HepG2 (cell line): ENCODE results near the gene OGG1. TPM values are rescaled to one million over a fixed set of nuclear protein-coding genes. Genes with fewer than 3 reads are reported as not detected.

Experiments used
- ATAC-seq: fragments of 200-7000 bp; cut with Tn5 transposase; 3 replicates; pipeline ENCODE4 v1.9.1; 2020; ENCODE audit warnings: mild to moderate bottlenecking, moderate library complexity
- BruUV-seq: library from RNA; stranded (reverse); fragments of 400-500 nt; replicated peaks from 2 replicates; lab custom pipeline; 2021; lab: Mats Ljungman, UMichigan
- CTCF ChIA-PET: fragments of 300-600 bp; formaldehyde crosslinking; extraction: SDS; loops from one replicate; lab custom pipeline; 2021; ENCODE audit warnings: low total read pairs, inconsistent platforms, low intra/inter-chr PET ratio; lab: Yijun Ruan, JAX
- POLR2A ChIA-PET: fragments of 350-600 bp; sonication (Branson Sonifier 250); formaldehyde crosslinking; loops from one replicate; lab custom pipeline; 2020; ENCODE audit warnings: antibody characterized with exemption, inconsistent platforms; lab: Yijun Ruan, JAX
- DNase-seq: peaks from one replicate; pipeline ENCODE4 v3.0.0-alpha.2; 2015; ENCODE audit warnings: low spot score
- FAIRE-seq: peaks from 3 replicates; lab custom pipeline; 2011; peaks lifted over from hg19 to GRCh38; lab: Jason Lieb, UNC
- H2AFZ ChIP-seq: one replicate; pipeline ENCODE4 v1.6.1; 2011; ENCODE audit warnings: low read length, inconsistent platforms
- H3K27ac ChIP-seq: fragments of 300-600 bp; 3 replicates; pipeline ENCODE4 v1.8.0; 2011; ENCODE audit warnings: mixed run types, mild to moderate bottlenecking, mixed read lengths, low read length, inconsistent platforms; ENCODE audit not compliant: insufficient read depth; ENCODE audit errors: extremely low read length
- H3K27me3 ChIP-seq, 2 experiments: fragments of 200-600 bp in 1 of 2; 2 replicates in 1 of 2; 3 replicates in 1 of 2; pipeline versions ENCODE4 v1.6.0 to v1.8.0; 2011; ENCODE audit warnings: low read length in 2 of 2, mild to moderate bottlenecking in 2 of 2, moderate library complexity in 2 of 2, inconsistent platforms in 1 of 2; ENCODE audit not compliant: insufficient read depth in 2 of 2, control insufficient read depth in 1 of 2
- H3K36me3 ChIP-seq, 2 experiments: fragments of 200-600 bp in 1 of 2; replicated peaks in 1 of 2; 2 replicates in 1 of 2; 3 replicates in 1 of 2; pipeline versions ENCODE4 v1.5.1 to v1.8.0; 2011; ENCODE audit warnings: low read length in 2 of 2, inconsistent platforms in 1 of 2; ENCODE audit not compliant: insufficient read depth in 2 of 2, control insufficient read depth in 1 of 2
- H3K4me1 ChIP-seq: 2 replicates; pipeline ENCODE4 v1.5.1; 2012; ENCODE audit warnings: low read length, inconsistent platforms; ENCODE audit not compliant: insufficient read depth
- H3K4me2 ChIP-seq: 2 replicates; pipeline ENCODE4 v1.6.0; 2011; ENCODE audit warnings: low read depth, low read length, inconsistent platforms
- H3K4me3 ChIP-seq, 3 experiments: fragments of 200-600 bp in 1 of 3; sonication (generic), shearing (Covaris generic) in 1 of 3; replicated peaks in 1 of 3; 2 replicates each; pipeline ENCODE4 v1.5.1; 2011 to 2016; ENCODE audit warnings: low read length in 3 of 3, inconsistent platforms in 2 of 3, low read depth in 2 of 3, mild to moderate bottlenecking in 2 of 3, control low read depth in 1 of 3, mixed read lengths in 1 of 3; ENCODE audit not compliant: insufficient read depth in 1 of 3
- H3K79me2 ChIP-seq: one replicate; pipeline ENCODE4 v1.6.1; 2011; ENCODE audit warnings: low read length, inconsistent platforms; ENCODE audit not compliant: insufficient read depth
- H3K9ac ChIP-seq: 2 replicates; pipeline ENCODE4 v1.6.0; 2011; ENCODE audit warnings: mild to moderate bottlenecking, low read depth, low read length, inconsistent platforms; ENCODE audit not compliant: insufficient read depth
- H3K9me3 ChIP-seq: 2 replicates; pipeline ENCODE4 v1.5.1; 2012; ENCODE audit warnings: mild to moderate bottlenecking, low read length
- H4K20me1 ChIP-seq: 2 replicates; pipeline ENCODE4 v1.6.0; 2011; ENCODE audit warnings: inconsistent platforms, mild to moderate bottlenecking, low read length, moderate library complexity; ENCODE audit not compliant: insufficient read depth
- GPBP1L1 ChIP-seq: sonication (generic); formaldehyde crosslinking; IDR thresholded peaks from 2 replicates; pipeline ENCODE4 v1.5.0; 2020; ENCODE audit warnings: mild to moderate bottlenecking, missing genetic modification reagents
- HDAC1 ChIP-seq: sonication (generic); formaldehyde crosslinking; IDR thresholded peaks from 2 replicates; pipeline ENCODE4 v1.5.1; 2020; ENCODE audit warnings: mild to moderate bottlenecking, missing genetic modification reagents
- MTA3 ChIP-seq: sonication (generic); formaldehyde crosslinking; IDR thresholded peaks from 2 replicates; pipeline ENCODE4 v1.4.0; 2020; ENCODE audit warnings: missing genetic modification reagents
- NFE2 ChIP-seq: sonication (generic); formaldehyde crosslinking; IDR thresholded peaks from 2 replicates; pipeline ENCODE4 v1.4.0; 2020; ENCODE audit warnings: missing genetic modification reagents
- RBAK ChIP-seq: sonication (generic); formaldehyde crosslinking; IDR thresholded peaks from 2 replicates; pipeline ENCODE4 v1.5.1; 2020; ENCODE audit warnings: mild to moderate bottlenecking, missing genetic modification reagents
- ZNF432 ChIP-seq: sonication (generic); formaldehyde crosslinking; IDR thresholded peaks from 2 replicates; pipeline ENCODE4 v1.5.0; 2020; ENCODE audit warnings: missing genetic modification reagents, mild to moderate bottlenecking, borderline replicate concordance
- ZNF557 ChIP-seq: sonication (generic); formaldehyde crosslinking; IDR thresholded peaks from 2 replicates; pipeline ENCODE4 v1.4.0; 2020; ENCODE audit warnings: missing genetic modification reagents
- ZNF570 ChIP-seq: sonication (generic); formaldehyde crosslinking; IDR thresholded peaks from 2 replicates; pipeline ENCODE4 v1.4.0; 2020; ENCODE audit warnings: mild to moderate bottlenecking, missing genetic modification reagents, borderline replicate concordance
- ZNF761 ChIP-seq: sonication (generic); formaldehyde crosslinking; conservative IDR thresholded peaks from 2 replicates; pipeline ENCODE4 v1.4.0; 2020; ENCODE audit warnings: mild to moderate bottlenecking, missing genetic modification reagents
- ZNF775 ChIP-seq: sonication (generic); formaldehyde crosslinking; IDR thresholded peaks from 2 replicates; pipeline ENCODE4 v1.4.0; 2020; ENCODE audit warnings: missing genetic modification reagents, mild to moderate bottlenecking, moderate library complexity, borderline replicate concordance
- ZSCAN22 ChIP-seq: sonication (generic); formaldehyde crosslinking; IDR thresholded peaks from 2 replicates; pipeline ENCODE4 v1.4.0; 2020; ENCODE audit warnings: mild to moderate bottlenecking, missing genetic modification reagents
- WGBS: methylation state at CpG from one replicate; pipeline ENCODE4 v1.1.6; 2017; ENCODE audit warnings: low lambda C conversion rate; 5-methylcytosine and 5-hydroxymethylcytosine counted together
- in situ Hi-C: cut with HindIII; loops from 2 replicates; pipeline ENCODE4 v1.10.0; 2017; ENCODE audit warnings: low pct_unique_long_range_greater_than_20kb; ENCODE audit not compliant: extremely low pct_ligation_motif_present
- intact Hi-C: fragments of 100-400 bp; cut with micrococcal nuclease; formaldehyde crosslinking; loops from one replicate; pipeline ENCODE4 v1.10.0; 2022; ENCODE audit not compliant: unreplicated experiment
- polyA plus RNA-seq, 8 experiments: library from polyadenylated mRNA; depleted of rRNA in 3 of 8; stranded (reverse) in 7 of 8; unstranded in 1 of 8; fragments of >200 nt; fragmentation: Illumina TruSeq in 4 of 8; extraction: Trizol in 4 of 8; gene quantifications; 2 replicates each; pipeline versions ENCODE4 v1.2.1 to v1.2.3, GENCODE V29; 2011 to 2016; ENCODE audit warnings: low read depth in 4 of 8, missing spikeins in 1 of 8, mixed read lengths in 1 of 8; ENCODE audit not compliant: insufficient read depth in 1 of 8
- total RNA-seq, 5 experiments: library from RNA; depleted of rRNA; stranded (reverse); fragments of >200 nt; fragmentation: Illumina TruSeq; extraction: Trizol; gene quantifications; 2 replicates each; pipeline ENCODE4 v1.2.3, GENCODE V29; 2016; ENCODE audit warnings: low read depth in 1 of 5

Gene OGG1
- total and polyA plus RNA-seq, 2 of the 13 experiments (the other 11 are each of a cell fraction or from before 2014, with no cell fraction given): 28.7 to 33.2 TPM

- no peak overlapping the region for H2AFZ ChIP-seq
- DNase-seq (no peak), ATAC-seq (no peak), FAIRE-seq (no peak)
- peaks cover 3 to 30% of the 10 kb centered on the region in 2 experiments; a peak in 4 of 5 replicates for H3K27me3 ChIP-seq
- no peak overlapping the region for H3K27ac ChIP-seq
- H3K36me3 ChIP-seq: no peaks in the 10 kb centered on the region
- no peaks in the 10 kb centered on the region for H4K20me1 ChIP-seq
- no peak overlapping the region for H3K4me3 ChIP-seq
- ChIA-PET CTCF (no interaction called here), POLR2A (interaction anchor here (1.3 kb wide), 2 partner anchors 76 to 148 kb away, joined by 3 to 4 read pairs; partner anchors contain the start of gene ARPC4)
- H3K4me2 ChIP-seq: no peak overlapping the region
- TF ChIP-seq ZNF775 (CRISPR knock-in tag): no peak
- TF ChIP-seq ZNF557 (CRISPR knock-in tag): no peak
- no peak for TF ChIP-seq MTA3
- TF ChIP-seq GPBP1L1 (CRISPR knock-in tag): no peak
- TF ChIP-seq ZNF432 (CRISPR knock-in tag): no peak
- no peak for TF ChIP-seq ZNF570 (CRISPR knock-in tag)
- TF ChIP-seq NFE2 (CRISPR knock-in tag): no peak
- TF ChIP-seq RBAK (CRISPR knock-in tag): no peak
- TF ChIP-seq ZSCAN22 (CRISPR knock-in tag): no peak
- no peak for TF ChIP-seq HDAC1
- no peak for TF ChIP-seq ZNF761 (CRISPR knock-in tag)
- in situ Hi-C loops: no loop called here
- H3K9ac ChIP-seq: no peak overlapping the region
- WGBS: 2% methylated on average over 5 of the region's 5 CpGs
- H3K4me1 ChIP-seq: peaks cover 12% of the 10 kb centered on the region
- H3K79me2 ChIP-seq: no peaks in the 10 kb centered on the region
- no peaks in the 10 kb centered on the region for H3K9me3 ChIP-seq
- BruUV-seq: no TSS peak
- intact Hi-C loops: no loop called here
These were observed 32.8 kb upstream of the OGG1 start for GRCh38 chr3:9716801-9717555.
